Colon (tissue), 2 donors: ENCODE measurements around the gene PKHD1.
A peak's percentile ranks its signal among the peaks of the same experiment; 100 is the strongest.

Experiments
- FAIRE-seq: peaks from 2 replicates; lab custom pipeline; 2012; peaks lifted over from hg19 to GRCh38; lab: Jason Lieb, UNC
- donor health status: control.
- donor health status: control.

The PKHD1 gene

GRCh38 chr6:52042141-52042885 lies 45.1 kb downstream of the PKHD1 start:
- no peak for FAIRE-seq

GRCh38 chr6:52041134-52041533 lies 46.3 kb downstream of the PKHD1 start:
- FAIRE-seq = no peak

- FAIRE-seq = no peak
Observed at GRCh38 chr6:52027699-52028098, 59.7 kb downstream of the PKHD1 start.

- no peak for FAIRE-seq
Observed at GRCh38 chr6:52024451-52025068, 62.9 kb downstream of the PKHD1 start.

GRCh38 chr6:52022675-52023074 lies 64.7 kb downstream of the PKHD1 start:
- no peak for FAIRE-seq

- peak; percentile 96 for FAIRE-seq
Observed at GRCh38 chr6:52020945-52021570, 66.4 kb downstream of the PKHD1 start.

- no peak for FAIRE-seq
Observed at GRCh38 chr6:52019881-52020280, 67.5 kb downstream of the PKHD1 start.

- FAIRE-seq = no peak
Observed at GRCh38 chr6:52019092-52019491, 68.3 kb downstream of the PKHD1 start.

GRCh38 chr6:52016915-52017748 lies 70.3 kb downstream of the PKHD1 start:
- no peak for FAIRE-seq

GRCh38 chr6:52015953-52016352 lies 71.5 kb downstream of the PKHD1 start:
- no peak for FAIRE-seq

- no peak for FAIRE-seq
Observed at GRCh38 chr6:52014391-52014790, 73.0 kb downstream of the PKHD1 start.

- no peak for FAIRE-seq
Observed at GRCh38 chr6:52013035-52013434, 74.4 kb downstream of the PKHD1 start.

GRCh38 chr6:52012582-52012981 lies 74.8 kb downstream of the PKHD1 start:
- no peak for FAIRE-seq

GRCh38 chr6:52010806-52011205 lies 76.6 kb downstream of the PKHD1 start:
- FAIRE-seq = no peak

GRCh38 chr6:52010145-52010544 lies 77.3 kb downstream of the PKHD1 start:
- no peak for FAIRE-seq

GRCh38 chr6:52009466-52010140 lies 77.8 kb downstream of the PKHD1 start:
- FAIRE-seq = no peak

- no peak for FAIRE-seq
Observed at GRCh38 chr6:52000064-52000463, 87.3 kb downstream of the PKHD1 start.

- FAIRE-seq = no peak
Observed at GRCh38 chr6:51996296-51996947, 91.0 kb downstream of the PKHD1 start.

GRCh38 chr6:51995214-51995755 lies 92.1 kb downstream of the PKHD1 start:
- no peak for FAIRE-seq

GRCh38 chr6:51992876-51993275 lies 94.5 kb downstream of the PKHD1 start:
- FAIRE-seq = no peak

- FAIRE-seq = no peak
Observed at GRCh38 chr6:51989789-51990188, 97.6 kb downstream of the PKHD1 start.
